22Rv1 (cell line): Measurements from ENCODE around the gene CADM1.

Source experiments
- ZFX ChIP-seq: fragments of 450-650 bp; IDR thresholded peaks from 2 replicates; pipeline ENCODE4 v1.6.1; 2017; ENCODE audit warnings: antibody characterized with exemption, borderline replicate concordance
- TF ChIP-seq, protein P1 (sequence below): fragments of 450-650 bp; IDR thresholded peaks from 2 replicates; pipeline ENCODE4 v1.5.1; 2017; ENCODE audit warnings: mild to moderate bottlenecking

DNA sequence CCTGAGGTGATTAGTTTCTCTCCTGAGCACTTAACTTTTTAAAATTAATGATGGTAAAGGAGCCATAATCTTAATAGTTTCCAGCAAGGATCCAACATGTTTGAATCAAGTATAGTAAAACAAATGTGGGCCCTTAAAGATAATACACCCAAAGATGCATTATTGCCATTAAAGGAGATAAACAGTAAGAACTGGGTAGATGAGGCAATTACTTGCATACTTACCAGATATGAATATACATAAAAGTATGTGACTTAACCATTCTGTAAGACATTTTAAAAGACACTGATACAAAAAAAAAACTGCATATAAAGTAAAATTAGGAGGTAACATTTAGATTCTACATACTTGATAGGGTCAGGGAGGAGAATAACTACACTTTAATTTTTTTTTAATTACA is 48.2 kb downstream of the CADM1 start:
- TF ChIP-seq, protein P1, sequence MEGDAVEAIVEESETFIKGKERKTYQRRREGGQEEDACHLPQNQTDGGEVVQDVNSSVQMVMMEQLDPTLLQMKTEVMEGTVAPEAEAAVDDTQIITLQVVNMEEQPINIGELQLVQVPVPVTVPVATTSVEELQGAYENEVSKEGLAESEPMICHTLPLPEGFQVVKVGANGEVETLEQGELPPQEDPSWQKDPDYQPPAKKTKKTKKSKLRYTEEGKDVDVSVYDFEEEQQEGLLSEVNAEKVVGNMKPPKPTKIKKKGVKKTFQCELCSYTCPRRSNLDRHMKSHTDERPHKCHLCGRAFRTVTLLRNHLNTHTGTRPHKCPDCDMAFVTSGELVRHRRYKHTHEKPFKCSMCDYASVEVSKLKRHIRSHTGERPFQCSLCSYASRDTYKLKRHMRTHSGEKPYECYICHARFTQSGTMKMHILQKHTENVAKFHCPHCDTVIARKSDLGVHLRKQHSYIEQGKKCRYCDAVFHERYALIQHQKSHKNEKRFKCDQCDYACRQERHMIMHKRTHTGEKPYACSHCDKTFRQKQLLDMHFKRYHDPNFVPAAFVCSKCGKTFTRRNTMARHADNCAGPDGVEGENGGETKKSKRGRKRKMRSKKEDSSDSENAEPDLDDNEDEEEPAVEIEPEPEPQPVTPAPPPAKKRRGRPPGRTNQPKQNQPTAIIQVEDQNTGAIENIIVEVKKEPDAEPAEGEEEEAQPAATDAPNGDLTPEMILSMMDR: no peak
- no peak for TF ChIP-seq ZFX
